ENCODE results near the gene RNF26. TPM values are rescaled to one million over a fixed set of nuclear protein-coding genes. Genes with fewer than 3 reads are reported as not detected.

RNF26 gene
- polyA plus RNA-seq, 2 donors: 7.4 to 16.2 TPM

GRCh38 chr11:119335091-119335654 lies 846 bp downstream of the RNF26 start:
- peaks cover 14 to 25% of the 10 kb centered on the region in 2 donors for H3K4me1 ChIP-seq (ENCODE audit: control insufficient read depth in 2 of 2, insufficient read depth in 2 of 2, low read length in 1 of 2)
- no peaks in the 10 kb centered on the region for H3K9me3 ChIP-seq (ENCODE audit: control insufficient read depth in 2 of 2, insufficient read depth in 1 of 2, low read depth in 1 of 2, low read length in 1 of 2)
- H3K27me3 ChIP-seq (ENCODE audit: control insufficient read depth in 1 of 2, insufficient read depth in 2 of 2, low read length in 2 of 2): no peaks in the 10 kb centered on the region
- 65% methylated on average over 15 of the region's 15 CpGs for WGBS, 2 donors
- peak overlapping the region; percentile 89 to 94 for H3K4me3 ChIP-seq (ENCODE audit: low read depth in 1 of 2, low read length in 2 of 2)
- peaks cover 0 to 9% of the 10 kb centered on the region in 2 donors for H3K36me3 ChIP-seq (ENCODE audit: control insufficient read depth in 2 of 2, insufficient read depth in 2 of 2, low read length in 1 of 2)
- peak overlapping the region in 1 of 2 donors; percentile 83 for H3K27ac ChIP-seq (ENCODE audit: low read depth in 2 of 2, low read length in 1 of 2)

- 83 to 86% methylated on average over 30 of the region's 30 CpGs for WGBS, 2 donors
- Histone ChIP-seq H3K4me1 (ENCODE audit: control insufficient read depth in 2 of 2, insufficient read depth in 2 of 2, low read length in 1 of 2) (peaks cover 16 to 25% of the 10 kb centered on the region in 2 donors), H3K36me3 (ENCODE audit: control insufficient read depth in 2 of 2, insufficient read depth in 2 of 2, low read length in 1 of 2) (peaks cover 0 to 9% of the 10 kb centered on the region in 2 donors), H3K9me3 (ENCODE audit: control insufficient read depth in 2 of 2, insufficient read depth in 1 of 2, low read depth in 1 of 2, low read length in 1 of 2) (no peaks in the 10 kb centered on the region), H3K27ac (ENCODE audit: low read depth in 2 of 2, low read length in 1 of 2) (no peak overlapping the region), H3K4me3 (ENCODE audit: low read depth in 1 of 2, low read length in 2 of 2) (no peak overlapping the region), H3K27me3 (ENCODE audit: control insufficient read depth in 1 of 2, insufficient read depth in 2 of 2, low read length in 2 of 2) (no peaks in the 10 kb centered on the region)
Measured at GRCh38 chr11:119335655-119336543, 1.6 kb downstream of the RNF26 start.

DNA sequence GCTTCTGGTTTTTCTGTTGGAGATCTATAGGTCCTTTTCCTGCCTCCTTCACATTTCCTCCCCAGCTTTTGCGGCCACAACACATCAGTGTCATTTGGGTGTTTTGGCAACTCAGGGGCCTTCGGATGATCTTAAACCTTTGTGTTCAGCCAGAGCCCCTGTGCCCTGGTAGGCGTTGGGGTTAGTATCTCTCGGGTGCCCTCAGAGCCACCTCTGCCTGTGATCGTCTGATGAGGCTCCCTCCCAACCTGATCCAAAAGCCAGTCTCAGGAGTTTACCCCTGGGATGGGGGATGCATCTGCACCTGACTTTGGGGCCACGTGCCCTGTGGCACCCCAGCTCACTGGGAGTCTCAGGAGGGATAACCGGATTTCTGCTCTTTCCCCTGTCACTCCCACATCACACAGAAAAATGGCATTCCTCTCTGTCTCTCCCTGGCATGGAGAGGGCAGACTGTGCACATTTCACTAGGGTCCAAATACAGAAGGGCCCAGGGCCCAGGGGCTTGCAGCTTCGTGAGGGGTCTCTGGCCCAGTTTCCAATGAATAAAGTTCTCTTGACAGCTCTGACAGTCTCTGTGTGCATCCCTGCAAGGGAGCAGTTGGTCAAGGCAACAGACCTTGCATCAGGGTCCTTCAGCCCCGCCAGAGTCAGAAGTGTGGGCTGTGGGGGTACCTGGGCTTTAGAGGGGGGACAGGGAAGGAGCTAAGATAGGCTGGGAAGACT lies 2.6 kb downstream of the RNF26 start:
- Histone ChIP-seq H3K4me1 (ENCODE audit: control insufficient read depth in 2 of 2, insufficient read depth in 2 of 2, low read length in 1 of 2) (peaks cover 16 to 30% of the 10 kb centered on the region in 2 donors), H3K27ac (ENCODE audit: low read depth in 2 of 2, low read length in 1 of 2) (no peak overlapping the region), H3K36me3 (ENCODE audit: control insufficient read depth in 2 of 2, insufficient read depth in 2 of 2, low read length in 1 of 2) (peaks cover 0 to 9% of the 10 kb centered on the region in 2 donors), H3K9me3 (ENCODE audit: control insufficient read depth in 2 of 2, insufficient read depth in 1 of 2, low read depth in 1 of 2, low read length in 1 of 2) (no peaks in the 10 kb centered on the region), H3K4me3 (ENCODE audit: low read depth in 1 of 2, low read length in 2 of 2) (no peak overlapping the region), H3K27me3 (ENCODE audit: control insufficient read depth in 1 of 2, insufficient read depth in 2 of 2, low read length in 2 of 2) (no peaks in the 10 kb centered on the region)
- 84% methylated on average over 9 of the region's 9 CpGs for WGBS, 2 donors

DNA sequence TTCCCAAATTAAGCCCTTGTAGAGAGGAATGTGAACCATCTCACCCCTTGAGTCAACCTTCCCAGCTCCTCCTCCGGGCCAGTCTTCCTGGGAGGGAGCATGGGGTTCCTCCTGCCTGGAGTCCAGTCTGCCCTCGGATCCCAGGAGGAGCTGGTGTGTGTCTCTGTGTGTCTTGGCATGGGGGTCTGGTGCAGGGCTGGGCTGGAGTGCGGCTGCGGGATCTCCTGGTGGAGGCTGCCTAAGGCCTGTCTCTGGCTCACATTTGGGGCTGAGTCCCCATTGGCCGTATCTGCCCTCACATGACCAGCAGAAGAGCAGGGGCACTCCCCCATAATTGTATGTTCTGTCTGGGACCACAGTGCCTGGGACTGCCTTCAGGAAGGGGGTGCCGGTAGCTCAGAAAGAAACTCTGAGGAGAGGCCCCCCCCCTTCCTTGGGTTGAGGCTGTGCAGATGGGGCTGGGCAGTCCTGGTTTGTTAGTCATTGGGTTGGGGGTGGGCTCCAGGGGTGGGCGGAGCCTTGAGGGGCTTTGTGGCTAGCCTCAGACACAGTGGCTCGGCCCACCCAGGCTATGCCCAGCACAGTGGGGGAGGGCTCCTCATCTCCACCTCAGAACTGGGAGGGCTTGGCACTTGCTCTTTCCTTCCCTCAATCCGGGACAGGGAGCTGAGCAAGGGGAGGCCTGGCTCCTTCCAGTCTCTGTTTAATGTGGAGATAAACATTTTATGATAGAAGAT lies 3.4 kb downstream of the RNF26 start:
- H3K9me3 ChIP-seq (ENCODE audit: control insufficient read depth in 2 of 2, insufficient read depth in 1 of 2, low read depth in 1 of 2, low read length in 1 of 2): no peaks in the 10 kb centered on the region
- peak overlapping the region; percentile 44 to 60 for H3K27ac ChIP-seq (ENCODE audit: low read depth in 2 of 2, low read length in 1 of 2)
- 57 to 71% methylated on average over 9 of the region's 9 CpGs for WGBS, 2 donors
- peaks cover 0 to 9% of the 10 kb centered on the region in 2 donors for H3K36me3 ChIP-seq (ENCODE audit: control insufficient read depth in 2 of 2, insufficient read depth in 2 of 2, low read length in 1 of 2)
- peaks cover 16 to 30% of the 10 kb centered on the region in 2 donors for H3K4me1 ChIP-seq (ENCODE audit: control insufficient read depth in 2 of 2, insufficient read depth in 2 of 2, low read length in 1 of 2)
- H3K4me3 ChIP-seq (ENCODE audit: low read depth in 1 of 2, low read length in 2 of 2): no peak overlapping the region
- H3K27me3 ChIP-seq (ENCODE audit: control insufficient read depth in 1 of 2, insufficient read depth in 2 of 2, low read length in 2 of 2): no peaks in the 10 kb centered on the region

DNA sequence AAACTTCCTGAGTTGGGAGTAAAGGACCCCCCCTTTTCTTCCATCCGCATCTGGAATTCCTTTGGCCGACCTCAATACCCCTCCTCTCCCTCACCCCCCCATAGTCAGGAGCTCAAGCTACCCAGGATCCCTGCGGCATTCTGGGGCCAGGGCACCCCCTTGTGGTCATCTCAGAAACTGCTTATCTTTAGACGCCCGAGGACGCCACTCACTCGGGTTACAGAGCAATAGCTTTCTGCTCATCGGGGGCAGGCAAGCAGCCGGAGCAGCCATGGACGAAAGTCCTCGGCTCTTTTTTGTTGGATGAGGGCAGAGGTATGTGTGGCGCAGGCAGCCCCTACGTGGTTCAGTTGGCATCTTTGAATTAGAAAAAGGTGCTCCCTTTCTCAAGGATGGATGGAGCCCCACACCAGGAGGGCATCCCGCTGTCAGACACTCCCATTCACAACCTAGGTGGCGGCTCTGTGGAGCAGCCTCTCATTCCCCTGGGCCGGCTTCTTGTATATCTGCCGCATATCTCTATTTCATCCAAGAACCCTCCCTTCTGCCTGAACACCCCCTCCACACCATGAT lies 4.1 kb downstream of the RNF26 start:
- H3K4me1 ChIP-seq (ENCODE audit: control insufficient read depth in 2 of 2, insufficient read depth in 2 of 2, low read length in 1 of 2): peaks cover 16 to 30% of the 10 kb centered on the region in 2 donors
- no peaks in the 10 kb centered on the region for H3K27me3 ChIP-seq (ENCODE audit: control insufficient read depth in 1 of 2, insufficient read depth in 2 of 2, low read length in 2 of 2)
- H3K9me3 ChIP-seq (ENCODE audit: control insufficient read depth in 2 of 2, insufficient read depth in 1 of 2, low read depth in 1 of 2, low read length in 1 of 2): no peaks in the 10 kb centered on the region
- H3K4me3 ChIP-seq (ENCODE audit: low read depth in 1 of 2, low read length in 2 of 2): no peak overlapping the region
- H3K36me3 ChIP-seq (ENCODE audit: control insufficient read depth in 2 of 2, insufficient read depth in 2 of 2, low read length in 1 of 2): peaks cover 0 to 9% of the 10 kb centered on the region in 2 donors
- peak overlapping the region; percentile 38 to 60 for H3K27ac ChIP-seq (ENCODE audit: low read depth in 2 of 2, low read length in 1 of 2)
- WGBS, 2 donors: 22 to 25% methylated on average over 17 of the region's 17 CpGs

DNA sequence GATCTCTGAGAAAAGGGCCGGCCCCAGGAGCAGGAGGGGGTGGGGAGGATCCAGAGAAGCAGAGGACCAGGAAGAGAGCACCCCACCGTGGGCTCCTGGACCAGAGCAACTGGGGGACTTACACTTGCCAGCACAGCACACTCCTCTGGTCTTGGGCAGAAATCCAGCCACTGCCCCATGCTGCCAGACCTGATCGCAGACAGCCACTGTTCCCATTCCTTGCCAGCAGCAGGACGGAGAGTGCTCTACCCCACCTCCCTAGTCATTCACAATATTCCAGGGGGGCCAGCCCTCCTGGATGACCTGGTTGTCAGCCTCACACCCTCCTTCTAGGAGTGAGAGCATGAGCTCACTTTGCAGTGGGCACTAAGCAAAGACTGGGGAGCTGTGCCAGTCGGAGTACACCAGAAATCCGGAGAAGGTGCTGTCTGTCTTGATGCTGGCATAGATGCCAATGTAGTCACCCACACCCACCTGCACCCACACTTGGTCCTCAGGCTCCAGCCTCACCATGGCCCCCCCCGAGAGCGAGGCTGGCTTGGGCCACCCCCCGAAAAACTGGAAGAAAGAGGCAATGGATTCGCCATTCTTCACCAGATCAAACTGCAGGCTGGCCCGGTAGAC lies 4.8 kb downstream of the RNF26 start:
- Histone ChIP-seq H3K4me3 (ENCODE audit: low read depth in 1 of 2, low read length in 2 of 2) (peak overlapping the region; percentile 37 to 38), H3K27me3 (ENCODE audit: control insufficient read depth in 1 of 2, insufficient read depth in 2 of 2, low read length in 2 of 2) (no peaks in the 10 kb centered on the region), H3K9me3 (ENCODE audit: control insufficient read depth in 2 of 2, insufficient read depth in 1 of 2, low read depth in 1 of 2, low read length in 1 of 2) (no peaks in the 10 kb centered on the region), H3K27ac (ENCODE audit: low read depth in 2 of 2, low read length in 1 of 2) (peak overlapping the region; percentile 2 to 38), H3K4me1 (ENCODE audit: control insufficient read depth in 2 of 2, insufficient read depth in 2 of 2, low read length in 1 of 2) (peaks cover 16 to 30% of the 10 kb centered on the region in 2 donors), H3K36me3 (ENCODE audit: control insufficient read depth in 2 of 2, insufficient read depth in 2 of 2, low read length in 1 of 2) (peaks cover 0 to 9% of the 10 kb centered on the region in 2 donors)
- WGBS, 2 donors: 54 to 61% methylated on average over 11 of the region's 11 CpGs

DNA sequence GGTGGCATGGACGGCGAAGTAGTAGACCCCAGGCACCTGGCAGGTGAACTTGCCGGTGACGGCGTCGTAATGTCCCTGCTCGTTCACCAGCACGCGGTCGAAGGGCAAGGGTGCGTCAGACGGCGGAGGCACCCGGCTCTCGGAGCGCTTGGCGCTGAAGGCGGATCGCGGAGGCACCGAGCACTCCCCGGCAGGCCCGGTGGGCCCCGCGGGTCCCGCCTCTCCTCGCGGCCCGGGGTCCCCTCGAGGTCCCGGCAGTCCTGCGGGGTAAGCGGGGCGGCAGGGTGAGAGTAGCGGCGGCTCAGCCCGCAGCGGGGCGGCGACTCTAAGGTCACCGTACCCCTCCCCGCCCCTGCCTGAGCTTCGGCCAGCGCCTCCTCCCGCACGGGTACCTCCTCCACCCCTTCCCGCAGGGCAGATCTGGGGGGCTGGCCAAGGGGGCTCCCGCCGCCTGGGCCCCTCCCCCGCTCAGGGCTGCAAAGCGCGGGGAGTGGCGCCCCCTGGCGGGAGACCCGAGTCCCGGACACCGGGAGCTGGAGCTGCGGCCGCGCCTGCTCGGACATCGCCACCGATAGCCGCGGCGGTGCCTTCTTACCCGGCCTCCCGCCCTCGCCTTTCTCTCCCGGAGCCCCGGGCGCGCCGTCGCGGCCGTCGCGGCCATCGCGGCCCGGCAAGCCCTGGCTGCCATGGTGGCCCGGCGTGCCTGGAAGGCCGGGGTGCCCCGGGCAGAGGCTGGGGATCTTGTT lies 5.4 kb downstream of the RNF26 start:
- Histone ChIP-seq H3K27ac (ENCODE audit: low read depth in 2 of 2, low read length in 1 of 2) (peak overlapping the region; percentile 63 to 82), H3K9me3 (ENCODE audit: control insufficient read depth in 2 of 2, insufficient read depth in 1 of 2, low read depth in 1 of 2, low read length in 1 of 2) (no peaks in the 10 kb centered on the region), H3K27me3 (ENCODE audit: control insufficient read depth in 1 of 2, insufficient read depth in 2 of 2, low read length in 2 of 2) (no peaks in the 10 kb centered on the region), H3K4me3 (ENCODE audit: low read depth in 1 of 2, low read length in 2 of 2) (peak overlapping the region; percentile 37 to 38), H3K4me1 (ENCODE audit: control insufficient read depth in 2 of 2, insufficient read depth in 2 of 2, low read length in 1 of 2) (peaks cover 16 to 30% of the 10 kb centered on the region in 2 donors), H3K36me3 (ENCODE audit: control insufficient read depth in 2 of 2, insufficient read depth in 2 of 2, low read length in 1 of 2) (peaks cover 0 to 9% of the 10 kb centered on the region in 2 donors)
- WGBS, 2 donors: 7 to 9% methylated on average over 79 to 86 of the region's 86 CpGs
